HepG2 (cell line): ENCODE data around the gene ST6GALNAC2. TPM values are rescaled to one million over a fixed set of nuclear protein-coding genes. Genes with fewer than 3 reads are reported as not detected.
A peak's percentile ranks its signal among the peaks of the same experiment; 100 is the strongest.

ENCODE experiments used
- AKNA ChIP-seq: sonication (generic); formaldehyde crosslinking; IDR thresholded peaks from 2 replicates; pipeline ENCODE4 v1.4.0; 2020; ENCODE audit warnings: missing genetic modification reagents, borderline replicate concordance
- ARHGAP35 ChIP-seq: sonication (generic); formaldehyde crosslinking; IDR thresholded peaks from 2 replicates; pipeline ENCODE4 v1.9.0; 2022; ENCODE audit warnings: mild to moderate bottlenecking, inconsistent platforms, moderate library complexity, missing genetic modification reagents, borderline replicate concordance
- ASH2L ChIP-seq: fragments of 300-600, 200-600 bp; sonication (generic); IDR thresholded peaks from 2 replicates; pipeline ENCODE4 v1.7.0; 2017; ENCODE audit warnings: low read depth, mild to moderate bottlenecking, moderate library complexity, mixed read lengths, low read length; ENCODE audit not compliant: insufficient read length
- ELF4 ChIP-seq: sonication (generic); formaldehyde crosslinking; IDR thresholded peaks from 2 replicates; pipeline ENCODE4 v1.5.0; 2020; ENCODE audit warnings: missing genetic modification reagents, mild to moderate bottlenecking, moderate library complexity, borderline replicate concordance
- HHEX ChIP-seq: IDR thresholded peaks from 2 replicates; pipeline ENCODE4 v1.6.1; 2016; ENCODE audit warnings: control low read depth
- HNRNPK ChIP-seq: fragments of 200-400 bp; formaldehyde crosslinking; IDR thresholded peaks from 2 replicates; pipeline ENCODE4 v1.6.1; 2018; ENCODE audit warnings: low read length, low read depth, moderate library complexity, mild to moderate bottlenecking; ENCODE audit not compliant: poor library complexity, severe bottlenecking
- IKZF4 ChIP-seq: sonication (generic); formaldehyde crosslinking; IDR thresholded peaks from 2 replicates; pipeline ENCODE4 v1.5.1; 2020; ENCODE audit warnings: borderline replicate concordance, mild to moderate bottlenecking, low read depth, missing genetic modification reagents; ENCODE audit errors: not compliant biosample characterization
- JDP2 ChIP-seq: sonication (generic); formaldehyde crosslinking; IDR thresholded peaks from 2 replicates; pipeline ENCODE4 v1.8.1; 2022; ENCODE audit warnings: missing genetic modification reagents, borderline replicate concordance
- MED1 ChIP-seq: sonication (generic); formaldehyde crosslinking; IDR thresholded peaks from 2 replicates; pipeline ENCODE4 v1.4.0; 2020; ENCODE audit warnings: missing genetic modification reagents
- MED13 ChIP-seq: sonication (generic); formaldehyde crosslinking; IDR thresholded peaks from 2 replicates; pipeline ENCODE4 v1.5.0; 2020; ENCODE audit warnings: missing genetic modification reagents
- PHB2 ChIP-seq: fragments of 450-650 bp; IDR thresholded peaks from 2 replicates; pipeline ENCODE4 v1.6.1; 2018; ENCODE audit not compliant: partially characterized antibody
- POLR2AphosphoS5 ChIP-seq: IDR thresholded peaks from 2 replicates; pipeline ENCODE4 v1.6.1; 2012; ENCODE audit warnings: low read depth, low read length
- SMAD3 ChIP-seq: sonication (generic); formaldehyde crosslinking; IDR thresholded peaks from 2 replicates; pipeline ENCODE4 v1.4.0; 2020; ENCODE audit warnings: missing genetic modification reagents
- SMARCC2 ChIP-seq: fragments of 450-650 bp; IDR thresholded peaks from 2 replicates; pipeline ENCODE4 v1.6.1; 2017; ENCODE audit warnings: antibody characterized with exemption, mild to moderate bottlenecking
- SUZ12 ChIP-seq: fragments of 150-350 bp; IDR thresholded peaks from 2 replicates; pipeline ENCODE4 v1.6.1; 2014; ENCODE audit warnings: low read depth, low read length
- TBX2 ChIP-seq: sonication (generic); formaldehyde crosslinking; IDR thresholded peaks from 2 replicates; pipeline ENCODE4 v1.5.0; 2020; ENCODE audit warnings: missing genetic modification reagents, mild to moderate bottlenecking, borderline replicate concordance
- U2AF2 ChIP-seq: fragments of 200-400 bp; formaldehyde crosslinking; IDR thresholded peaks from 2 replicates; pipeline ENCODE4 v1.6.1; 2017; ENCODE audit warnings: low read depth, mild to moderate bottlenecking, low read length
- ZBTB46 ChIP-seq: sonication (generic); formaldehyde crosslinking; IDR thresholded peaks from 2 replicates; pipeline ENCODE4 v1.4.0; 2020; ENCODE audit warnings: mild to moderate bottlenecking, missing genetic modification reagents, borderline replicate concordance
- ZFP37 ChIP-seq: sonication (generic); formaldehyde crosslinking; IDR thresholded peaks from 2 replicates; pipeline ENCODE4 v1.4.0; 2020; ENCODE audit warnings: missing genetic modification reagents, borderline replicate concordance
- ZNF34 ChIP-seq: sonication (generic); formaldehyde crosslinking; IDR thresholded peaks from 2 replicates; pipeline ENCODE4 v1.4.0; 2020; ENCODE audit warnings: mild to moderate bottlenecking, missing genetic modification reagents, borderline replicate concordance
- ZNF615 ChIP-seq: sonication (generic); formaldehyde crosslinking; IDR thresholded peaks from 2 replicates; pipeline ENCODE4 v1.5.0; 2020; ENCODE audit warnings: mild to moderate bottlenecking, missing genetic modification reagents, borderline replicate concordance
- ZNF660 ChIP-seq: sonication (generic); formaldehyde crosslinking; IDR thresholded peaks from 2 replicates; pipeline ENCODE4 v1.5.1; 2020; ENCODE audit warnings: mild to moderate bottlenecking, low read depth, missing genetic modification reagents, borderline replicate concordance
- ZNF891 ChIP-seq: sonication (generic); formaldehyde crosslinking; IDR thresholded peaks from 2 replicates; pipeline ENCODE4 v1.5.0; 2020; ENCODE audit warnings: mild to moderate bottlenecking, missing genetic modification reagents
- polyA plus RNA-seq, 8 experiments: library from polyadenylated mRNA; depleted of rRNA in 3 of 8; stranded (reverse) in 7 of 8; unstranded in 1 of 8; fragments of >200 nt; fragmentation: Illumina TruSeq in 4 of 8; extraction: Trizol in 4 of 8; gene quantifications; 2 replicates each; pipeline versions ENCODE4 v1.2.1 to v1.2.3, GENCODE V29; 2011 to 2016; ENCODE audit warnings: low read depth in 4 of 8, missing spikeins in 1 of 8, mixed read lengths in 1 of 8; ENCODE audit not compliant: insufficient read depth in 1 of 8
- total RNA-seq, 5 experiments: library from RNA; depleted of rRNA; stranded (reverse); fragments of >200 nt; fragmentation: Illumina TruSeq; extraction: Trizol; gene quantifications; 2 replicates each; pipeline ENCODE4 v1.2.3, GENCODE V29; 2016; ENCODE audit warnings: low read depth in 1 of 5

Gene ST6GALNAC2
- total and polyA plus RNA-seq, 2 of the 13 experiments (the other 11 are each of a cell fraction or from before 2014, with no cell fraction given) = 0.12 to 0.49 TPM

- TF ChIP-seq PHB2 (no peak), SMARCC2 (no peak), ELF4 (CRISPR knock-in tag) (no peak), U2AF2 (no peak), SUZ12 (no peak), MED1 (CRISPR knock-in tag) (peak; percentile 51; the same call in 1 of the 2 replicates), ASH2L (peak; percentile 27), TBX2 (CRISPR knock-in tag) (peak; percentile 55; the same call in 1 of the 2 replicates), HNRNPK (peak; percentile 18), POLR2AphosphoS5 (no peak), AKNA (CRISPR knock-in tag) (no peak), ZNF660 (CRISPR knock-in tag) (no peak), ZNF615 (no peak), JDP2 (no peak), ZNF34 (CRISPR knock-in tag) (no peak), ARHGAP35 (CRISPR knock-in tag) (no peak), MED13 (CRISPR knock-in tag) (no peak), ZBTB46 (CRISPR knock-in tag) (no peak), SMAD3 (CRISPR knock-in tag) (no peak), IKZF4 (CRISPR knock-in tag) (no peak), ZFP37 (CRISPR knock-in tag) (no peak), ZNF891 (peak; percentile 23; the same call in 1 of the 2 replicates), HHEX (no peak)
These were observed at the start of gene ST6GALNAC2 (continued) for GRCh38 chr17:76585649-76586593.
